Colon (tissue), 2 donors: ENCODE results near the gene ZNF431.
A peak's percentile ranks its signal among the peaks of the same experiment; 100 is the strongest.
"Not testable (repeated sequence)": the region's sequence is repeated elsewhere in the genome, so short reads cannot be mapped to it uniquely, and the experiment has no call there.

Experiments used
- FAIRE-seq: peaks from 2 replicates; lab custom pipeline; 2012; peaks lifted over from hg19 to GRCh38; lab: Jason Lieb, UNC
- donor health status: control.
- donor health status: control.

Gene ZNF431

DNA sequence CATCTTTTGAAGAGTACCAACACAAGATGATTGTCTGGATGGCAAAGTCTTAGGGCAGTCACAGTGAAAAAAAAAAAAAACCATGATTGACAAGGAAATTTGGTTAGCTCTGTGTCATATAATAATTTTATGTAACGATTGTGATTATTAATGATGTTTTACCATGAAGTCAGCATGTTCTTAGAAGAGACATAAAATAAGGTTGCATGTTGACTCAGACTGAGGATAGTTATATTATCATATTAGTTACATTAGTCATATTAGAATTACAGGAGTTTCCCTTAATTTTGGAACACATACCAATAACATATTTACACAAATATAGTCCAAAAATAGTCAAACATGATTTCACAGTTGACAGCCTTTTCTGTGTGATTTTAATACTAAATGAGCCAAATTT lies 5.7 kb downstream of the ZNF431 start:
- FAIRE-seq = no peak

DNA sequence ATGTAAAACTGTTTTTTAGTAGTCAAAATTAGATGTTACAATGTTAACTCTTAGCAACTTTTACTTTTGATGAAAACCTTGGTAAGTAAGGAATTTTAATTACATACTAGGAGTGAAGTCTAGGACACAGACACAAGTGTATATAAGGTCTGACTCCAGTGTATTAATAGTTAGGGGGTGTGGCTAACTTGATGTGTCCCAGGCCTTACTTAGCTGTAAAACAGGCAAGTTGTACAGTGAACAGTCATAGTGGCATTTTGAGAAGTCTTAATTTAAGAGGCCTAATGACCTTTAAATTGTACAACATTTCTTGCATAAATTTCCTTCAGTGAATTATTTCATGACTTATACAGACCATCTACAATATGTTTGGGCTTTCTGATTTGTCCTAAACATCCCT lies 6.8 kb downstream of the ZNF431 start:
- FAIRE-seq = no peak

DNA sequence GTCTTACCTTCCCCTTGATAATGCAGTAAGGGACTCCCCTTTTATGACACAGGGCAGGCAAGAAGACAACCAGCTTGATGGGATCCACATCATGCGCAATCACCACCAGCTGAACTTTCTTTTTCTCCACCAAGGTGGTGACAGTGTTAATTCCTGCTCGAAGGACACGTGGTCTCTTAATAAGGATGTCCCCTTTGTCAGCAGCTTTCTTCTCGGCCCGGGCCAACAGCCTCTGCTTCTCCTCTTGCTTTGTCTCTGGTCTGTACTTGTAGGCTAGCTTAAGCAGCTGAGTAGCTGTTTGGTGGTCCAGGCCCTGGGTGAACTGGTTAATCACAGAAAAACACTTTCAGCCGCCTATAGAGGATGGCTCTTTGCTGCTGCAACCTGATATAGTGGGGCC lies 8.0 kb downstream of the ZNF431 start:
- FAIRE-seq = no peak

DNA sequence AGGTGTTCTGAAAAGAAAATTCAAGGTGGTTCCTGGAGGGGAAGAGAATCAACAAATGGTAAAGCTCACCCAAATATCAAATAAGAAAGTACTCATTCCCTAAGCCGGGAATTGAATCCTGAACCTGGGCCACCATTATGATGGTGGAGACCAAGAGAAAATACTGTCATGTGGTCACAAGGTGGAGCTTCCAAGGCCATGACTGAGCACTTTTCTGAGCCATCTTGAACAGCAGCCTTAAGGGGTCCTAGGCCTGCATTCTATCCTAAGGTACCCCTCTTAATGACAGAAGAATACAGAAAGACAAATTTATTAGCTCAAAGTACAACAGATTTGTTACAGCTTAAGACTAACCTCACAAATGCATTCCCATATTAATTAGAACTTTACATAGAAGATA lies 9.6 kb downstream of the ZNF431 start:
- FAIRE-seq = no peak

DNA sequence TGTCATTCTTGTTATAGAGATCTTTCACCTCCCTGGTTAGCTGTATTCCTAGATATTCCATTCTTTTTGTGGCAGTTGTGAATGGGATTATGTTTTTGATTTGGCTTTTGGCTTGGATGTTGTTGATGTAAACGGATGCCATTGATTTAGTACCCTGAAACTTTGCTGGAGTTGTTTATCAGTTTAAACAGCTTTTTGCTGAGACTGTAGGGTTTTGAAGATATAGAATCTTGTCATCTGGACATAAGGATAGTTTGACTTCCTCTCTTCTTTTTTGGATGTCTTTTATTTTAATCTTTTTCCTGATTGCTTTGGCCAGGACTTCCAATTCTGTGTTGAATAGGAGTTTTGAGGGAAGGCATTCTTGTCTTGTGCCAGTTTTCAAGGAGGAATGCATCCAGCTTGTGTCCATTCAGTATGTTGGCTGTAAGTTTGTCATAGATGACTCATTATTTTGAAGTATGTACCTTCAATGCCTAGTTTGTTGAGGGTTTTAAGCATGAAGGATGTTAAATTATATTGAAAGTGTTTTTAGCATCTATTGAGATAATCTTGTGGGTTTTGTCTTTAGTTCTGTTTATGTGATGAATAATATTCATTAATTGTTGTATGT lies 16.8 kb downstream of the ZNF431 start:
- FAIRE-seq = no peak

DNA sequence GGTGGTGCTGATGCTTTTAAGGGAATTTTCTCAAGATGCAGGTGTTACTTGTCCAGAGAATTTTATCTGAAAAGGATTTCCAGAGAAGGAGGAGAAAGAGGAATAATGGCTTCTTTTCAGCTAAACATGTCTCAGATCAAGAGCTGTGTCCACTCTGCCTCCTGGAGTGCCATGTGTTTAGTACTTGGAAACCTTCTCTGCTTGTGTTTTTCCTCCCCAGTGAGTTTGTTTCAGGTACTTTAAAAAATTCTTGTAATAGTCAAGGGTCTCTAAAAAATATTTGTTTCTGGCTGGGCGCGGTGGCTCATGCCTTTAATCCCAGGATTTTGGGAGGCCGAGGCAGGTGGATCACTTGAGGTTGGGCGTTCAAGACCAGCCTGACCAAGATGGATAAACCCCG lies 22.7 kb downstream of the ZNF431 start:
- no peak for FAIRE-seq

DNA sequence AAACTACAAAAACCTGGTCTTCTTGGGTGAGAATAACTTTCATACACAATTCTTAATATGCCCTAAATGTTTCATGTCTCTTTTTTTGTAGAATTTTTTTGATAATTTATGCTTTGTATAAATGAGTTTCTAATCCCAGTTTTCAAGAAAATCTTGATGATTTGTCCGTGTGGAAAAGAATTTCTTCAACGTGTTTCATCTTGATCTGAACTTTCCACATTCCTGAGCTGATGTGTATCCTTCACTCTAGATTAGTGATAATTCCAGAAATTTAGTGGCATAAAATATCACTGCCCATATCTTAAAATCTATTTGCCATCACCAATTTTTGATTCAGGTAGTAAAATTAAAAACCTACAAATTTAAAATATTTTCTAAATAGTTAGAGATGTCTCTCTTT lies 24.6 kb downstream of the ZNF431 start:
- FAIRE-seq = no peak

DNA sequence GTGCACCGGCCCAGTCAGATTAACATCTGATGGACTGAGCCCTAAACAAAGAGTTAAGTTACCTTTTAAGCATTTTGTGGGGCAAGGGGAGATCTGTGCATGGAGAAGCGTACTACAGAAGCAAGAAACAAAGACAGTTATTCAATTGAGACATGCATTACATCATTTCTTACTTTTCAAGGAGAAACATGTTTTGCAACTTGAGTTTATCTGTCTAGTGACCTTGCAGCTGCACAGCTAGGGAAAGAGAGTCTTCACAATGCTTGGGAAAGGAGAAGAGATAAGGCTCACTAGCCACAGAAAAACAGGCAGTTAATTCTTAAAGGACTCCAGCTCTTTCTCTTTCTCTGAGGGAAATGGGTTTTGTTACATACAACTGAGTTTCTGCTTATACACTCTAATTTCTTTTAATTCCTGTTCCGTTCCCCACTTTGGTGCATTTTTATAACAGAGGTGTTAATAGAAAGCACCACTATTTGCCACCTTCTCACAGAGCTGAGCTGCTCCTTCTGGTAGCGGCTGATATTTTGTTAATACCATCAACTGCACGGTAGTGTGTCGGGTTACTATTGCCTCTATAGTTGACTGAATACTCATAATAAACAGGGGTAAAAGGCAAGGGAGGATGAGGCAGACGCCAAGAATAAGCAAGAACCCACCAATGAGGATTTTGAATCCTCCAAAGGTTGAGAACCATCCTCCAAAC lies 55.9 kb downstream of the ZNF431 start:
- FAIRE-seq = no peak

DNA sequence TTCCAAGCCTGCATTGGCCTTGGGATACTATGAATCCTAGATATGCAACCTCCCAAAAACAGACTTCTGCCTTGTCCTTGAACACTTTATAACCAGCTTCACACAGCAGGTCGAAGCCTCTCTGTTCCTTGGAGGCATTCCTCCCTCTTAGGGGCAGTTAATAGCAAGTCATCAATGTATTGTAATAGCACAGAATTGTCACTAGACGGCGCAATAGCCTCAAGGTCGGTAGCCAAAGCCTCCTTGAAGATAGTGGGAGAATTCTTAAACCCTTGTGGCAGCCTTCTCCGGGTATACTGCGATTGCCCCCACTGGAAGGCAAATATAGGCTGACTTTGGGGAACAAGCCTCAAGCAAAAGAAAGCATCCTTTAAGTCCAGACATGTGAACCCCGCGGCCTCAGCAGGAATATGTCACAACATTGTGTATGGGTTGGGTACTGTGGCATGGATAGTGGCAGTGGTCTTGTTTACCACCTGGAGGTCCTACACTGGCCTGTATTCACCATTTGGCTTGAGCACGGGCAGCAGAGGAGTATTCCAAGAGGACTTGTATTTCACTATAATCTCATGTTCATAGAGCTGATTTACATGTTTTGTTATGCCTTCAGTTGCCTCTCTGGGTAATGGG lies 61.1 kb downstream of the ZNF431 start:
- FAIRE-seq = no peak

DNA sequence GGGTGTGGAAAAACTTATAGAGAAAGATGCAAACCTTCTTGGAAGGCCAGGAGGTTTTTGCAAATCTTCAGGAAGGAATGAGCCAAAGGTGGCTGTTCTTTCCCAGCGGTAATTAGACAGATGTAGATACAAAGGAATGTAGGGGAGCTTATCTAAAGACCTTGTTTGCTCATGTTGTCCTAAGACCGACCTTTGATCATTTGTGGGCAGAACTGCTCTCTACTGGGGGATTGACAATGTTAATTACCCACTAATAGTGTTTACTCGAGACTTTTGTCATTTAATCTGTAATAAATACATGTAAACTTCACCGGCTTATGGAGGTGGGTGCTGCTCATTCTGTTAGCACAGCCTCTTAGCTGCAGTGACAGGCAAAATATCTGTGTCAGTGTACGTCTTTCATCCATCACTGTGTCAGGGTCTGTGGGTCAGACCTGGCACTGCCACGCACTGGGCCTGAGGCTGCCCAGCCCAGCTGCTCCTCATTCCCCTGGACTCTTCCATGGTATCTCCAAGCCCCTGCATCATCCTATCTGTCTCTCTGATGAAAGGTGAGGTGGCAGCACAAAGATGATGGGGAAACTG lies 68.3 kb downstream of the ZNF431 start:
- no peak for FAIRE-seq

DNA sequence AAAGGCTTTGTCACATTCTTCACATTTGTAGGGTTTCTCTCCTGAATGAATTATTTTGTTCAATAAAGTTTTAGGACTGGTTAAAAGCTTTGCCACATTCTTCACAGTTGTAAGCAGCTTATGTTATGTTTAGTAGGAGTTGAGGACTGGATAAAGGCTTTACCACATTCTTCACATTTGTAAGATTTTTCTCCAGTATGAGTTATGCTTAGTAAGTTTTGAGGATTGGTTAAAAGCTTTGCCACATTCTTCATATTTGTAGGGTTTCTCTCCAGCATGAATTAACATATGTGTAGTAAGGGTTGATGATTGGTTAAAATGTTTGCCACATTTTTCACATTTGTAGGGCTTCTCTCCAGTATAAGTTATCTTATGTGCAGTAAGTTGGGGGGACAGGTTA lies 79.9 kb downstream of the ZNF431 start:
- no peak for FAIRE-seq

DNA sequence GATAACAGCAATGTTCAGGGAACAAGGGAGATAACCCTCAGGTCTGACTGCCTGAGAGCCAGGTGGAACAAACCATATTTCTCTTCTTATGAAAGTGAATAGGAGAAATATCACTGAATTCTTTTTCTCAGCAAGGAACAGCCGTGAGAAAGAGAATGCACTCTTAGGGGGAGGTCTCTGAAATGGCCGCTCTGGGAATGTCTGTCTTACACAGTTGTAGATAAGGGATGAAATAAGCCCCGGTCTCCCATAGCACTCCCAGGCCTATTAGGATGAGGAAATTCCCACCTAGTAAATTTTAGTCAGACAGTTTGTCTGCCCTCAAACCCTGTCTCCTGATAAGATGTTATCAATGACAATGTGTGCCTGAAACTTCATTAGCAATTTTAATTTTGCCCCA lies 88.1 kb downstream of the ZNF431 start:
- FAIRE-seq = not testable (repeated sequence)

DNA sequence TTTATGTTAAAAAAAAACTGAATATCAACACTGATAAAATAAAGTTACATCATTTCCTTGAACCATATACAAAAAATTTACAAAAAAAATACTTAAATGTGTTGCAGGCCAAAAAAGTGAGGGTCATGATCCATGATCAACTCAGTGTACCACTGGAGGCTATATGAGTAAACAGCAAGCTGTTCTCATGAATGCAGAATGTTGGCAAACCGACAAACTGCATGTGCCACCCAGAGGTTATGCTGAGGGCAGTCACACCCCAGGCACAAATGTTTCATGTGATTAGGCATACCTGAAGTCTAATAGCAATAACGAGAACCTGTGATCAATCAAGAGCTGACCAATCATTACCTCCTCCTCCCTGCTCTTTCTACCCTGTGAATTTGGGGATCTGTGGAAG lies 91.9 kb downstream of the ZNF431 start:
- FAIRE-seq = no peak

DNA sequence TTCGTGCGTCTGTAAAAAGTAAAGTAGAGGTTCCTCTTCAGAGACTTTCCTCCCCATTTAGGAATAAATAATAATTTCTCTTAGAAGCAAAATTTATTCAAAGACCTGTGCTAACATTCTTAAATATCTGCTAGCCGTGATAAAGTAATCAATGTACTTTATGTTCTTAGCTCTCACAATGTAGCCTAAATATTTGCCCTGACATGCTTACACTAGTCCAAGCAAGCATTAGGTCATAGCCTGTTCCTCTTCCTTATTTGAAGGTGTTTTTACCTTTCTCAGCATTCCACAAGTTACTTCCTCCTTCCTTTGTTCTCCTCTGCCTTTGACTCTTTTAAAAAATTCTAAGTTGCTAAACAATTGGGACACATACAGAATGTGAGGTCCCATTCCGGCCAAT lies 94.9 kb downstream of the ZNF431 start:
- not testable (repeated sequence) for FAIRE-seq

DNA sequence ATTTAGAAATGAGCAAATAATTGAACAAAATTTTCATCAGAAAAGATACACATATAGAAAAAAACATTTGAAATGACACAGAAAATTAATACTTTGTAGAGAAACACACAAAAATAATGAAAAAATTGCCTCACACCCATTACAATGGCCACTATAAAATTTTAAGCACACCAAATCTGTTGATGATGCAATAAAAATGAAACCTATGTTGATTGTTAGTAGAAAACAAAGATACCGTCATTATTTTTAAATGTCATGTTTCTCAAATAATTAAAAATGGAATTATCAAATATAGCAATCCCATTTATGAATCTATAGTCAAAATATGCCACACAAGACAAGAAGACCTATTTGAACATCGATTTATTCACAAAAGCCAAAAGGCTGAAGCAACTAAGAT lies 96.8 kb downstream of the ZNF431 start:
- FAIRE-seq = peak; percentile 41
